ENCODE data around the gene PLSCR4.

- TF ChIP-seq, protein P1, sequence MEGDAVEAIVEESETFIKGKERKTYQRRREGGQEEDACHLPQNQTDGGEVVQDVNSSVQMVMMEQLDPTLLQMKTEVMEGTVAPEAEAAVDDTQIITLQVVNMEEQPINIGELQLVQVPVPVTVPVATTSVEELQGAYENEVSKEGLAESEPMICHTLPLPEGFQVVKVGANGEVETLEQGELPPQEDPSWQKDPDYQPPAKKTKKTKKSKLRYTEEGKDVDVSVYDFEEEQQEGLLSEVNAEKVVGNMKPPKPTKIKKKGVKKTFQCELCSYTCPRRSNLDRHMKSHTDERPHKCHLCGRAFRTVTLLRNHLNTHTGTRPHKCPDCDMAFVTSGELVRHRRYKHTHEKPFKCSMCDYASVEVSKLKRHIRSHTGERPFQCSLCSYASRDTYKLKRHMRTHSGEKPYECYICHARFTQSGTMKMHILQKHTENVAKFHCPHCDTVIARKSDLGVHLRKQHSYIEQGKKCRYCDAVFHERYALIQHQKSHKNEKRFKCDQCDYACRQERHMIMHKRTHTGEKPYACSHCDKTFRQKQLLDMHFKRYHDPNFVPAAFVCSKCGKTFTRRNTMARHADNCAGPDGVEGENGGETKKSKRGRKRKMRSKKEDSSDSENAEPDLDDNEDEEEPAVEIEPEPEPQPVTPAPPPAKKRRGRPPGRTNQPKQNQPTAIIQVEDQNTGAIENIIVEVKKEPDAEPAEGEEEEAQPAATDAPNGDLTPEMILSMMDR (IDR thresholded peaks at IDR 0.05) = no peak
- TF ChIP-seq POLR2A (IDR thresholded peaks at IDR 0.05) = peak in 1 of 2 donors; percentile 16
Measured at GRCh38 chr3:146250449-146251382, at the start of gene PLSCR4.

All from suprapubic skin (tissue), 3 donors.